Trophoblast cell (in vitro differentiated cells and primary cell): ENCODE results near the gene RECQL5.
A peak's percentile ranks its signal among the peaks of the same experiment; 100 is the strongest.

ENCODE experiments used
- DNase-seq, 2 donors: peaks; one replicate each; pipeline ENCODE4 v3.0.0-alpha.2; 2016
- H2AFZ ChIP-seq: 2 replicates; pipeline ENCODE4 v1.6.1; 2013; ENCODE audit warnings: low read length, moderate library complexity, mild to moderate bottlenecking; ENCODE audit not compliant: insufficient read depth, poor library complexity
- H2AK5ac ChIP-seq: 2 replicates; pipeline ENCODE4 v1.6.1; 2013; ENCODE audit warnings: mild to moderate bottlenecking, low read length
- H2BK120ac ChIP-seq: 2 replicates; pipeline ENCODE4 v1.6.1; 2013; ENCODE audit warnings: low read length, mild to moderate bottlenecking, moderate library complexity; ENCODE audit not compliant: insufficient read depth, poor library complexity
- H2BK12ac ChIP-seq: 2 replicates; pipeline ENCODE4 v1.6.1; 2013; ENCODE audit warnings: mild to moderate bottlenecking, low read length, moderate library complexity
- H2BK5ac ChIP-seq: 2 replicates; pipeline ENCODE4 v1.6.1; 2013; ENCODE audit warnings: low read length, low read depth, moderate library complexity, mild to moderate bottlenecking; ENCODE audit not compliant: poor library complexity
- H3K14ac ChIP-seq: 2 replicates; pipeline ENCODE4 v1.6.1; 2013; ENCODE audit warnings: mild to moderate bottlenecking, low read length
- H3K18ac ChIP-seq: 2 replicates; pipeline ENCODE4 v1.6.1; 2013; ENCODE audit warnings: mild to moderate bottlenecking, low read length
- H3K23ac ChIP-seq: 2 replicates; pipeline ENCODE4 v1.6.1; 2013; ENCODE audit warnings: low read length
- H3K27ac ChIP-seq: 2 replicates; pipeline ENCODE4 v1.5.1; 2013; ENCODE audit warnings: low read depth, mild to moderate bottlenecking, inconsistent platforms, low read length, moderate library complexity
- H3K27me3 ChIP-seq: 2 replicates; pipeline ENCODE4 v1.6.1; 2013; ENCODE audit warnings: inconsistent platforms, mild to moderate bottlenecking, low read length, moderate library complexity; ENCODE audit not compliant: insufficient read depth
- H3K36me3 ChIP-seq, 2 experiments: 1 replicate in 1 of 2; 2 replicates in 1 of 2; pipeline ENCODE4 v1.6.1; 2013; ENCODE audit warnings: low read length in 2 of 2, mild to moderate bottlenecking in 2 of 2, moderate library complexity in 1 of 2; ENCODE audit not compliant: insufficient read depth in 2 of 2, control insufficient read depth in 1 of 2
- H3K4ac ChIP-seq: 2 replicates; pipeline ENCODE4 v1.6.1; 2013; ENCODE audit warnings: low read depth, mild to moderate bottlenecking, low read length, moderate library complexity
- H3K4me1 ChIP-seq, 2 experiments: 1 replicate in 1 of 2; 2 replicates in 1 of 2; pipeline ENCODE4 v1.6.1; 2013; ENCODE audit warnings: low read length in 2 of 2, mild to moderate bottlenecking in 2 of 2, moderate library complexity in 1 of 2; ENCODE audit not compliant: insufficient read depth in 2 of 2, control insufficient read depth in 1 of 2
- H3K4me2 ChIP-seq: 2 replicates; pipeline ENCODE4 v1.6.1; 2013; ENCODE audit warnings: inconsistent platforms, mild to moderate bottlenecking, low read length, moderate library complexity
- H3K4me3 ChIP-seq: 2 replicates; pipeline ENCODE4 v1.5.1; 2013; ENCODE audit warnings: mild to moderate bottlenecking, low read depth, low read length, inconsistent platforms
- H3K79me1 ChIP-seq: one replicate; pipeline ENCODE4 v1.6.1; 2013; ENCODE audit warnings: low read length
- H3K79me2 ChIP-seq: 2 replicates; pipeline ENCODE4 v1.6.1; 2013; ENCODE audit warnings: low read length, mild to moderate bottlenecking; ENCODE audit not compliant: control insufficient read depth, insufficient read depth, poor library complexity
- H3K9ac ChIP-seq: 2 replicates; pipeline ENCODE4 v1.6.1; 2013; ENCODE audit warnings: mild to moderate bottlenecking, low read length
- H3K9me3 ChIP-seq: 2 replicates; pipeline ENCODE4 v1.6.1; 2013; ENCODE audit warnings: low read depth, mild to moderate bottlenecking, control low read depth, inconsistent platforms, low read length; ENCODE audit not compliant: insufficient read depth
- H4K12ac ChIP-seq: 2 replicates; pipeline ENCODE4 v1.6.1; 2013; ENCODE audit warnings: low read depth, mild to moderate bottlenecking, low read length, moderate library complexity
- H4K8ac ChIP-seq: 2 replicates; pipeline ENCODE4 v1.6.1; 2013; ENCODE audit warnings: low read depth, mild to moderate bottlenecking, low read length, moderate library complexity
- H4K91ac ChIP-seq: one replicate; pipeline ENCODE4 v1.6.1; 2013; ENCODE audit warnings: low read depth, mild to moderate bottlenecking, low read length, moderate library complexity
- WGBS: extraction: QIAGEN DNeasy Blood & Tissue Kit; methylation state at CpG from one replicate; pipeline ENCODE4 v1.1.7; 2013; ENCODE audit warnings: missing lambda C conversion rate; ENCODE audit not compliant: insufficient read length, insufficient coverage; ENCODE audit errors: extremely low coverage; 5-methylcytosine and 5-hydroxymethylcytosine counted together

The RECQL5 gene

DNA sequence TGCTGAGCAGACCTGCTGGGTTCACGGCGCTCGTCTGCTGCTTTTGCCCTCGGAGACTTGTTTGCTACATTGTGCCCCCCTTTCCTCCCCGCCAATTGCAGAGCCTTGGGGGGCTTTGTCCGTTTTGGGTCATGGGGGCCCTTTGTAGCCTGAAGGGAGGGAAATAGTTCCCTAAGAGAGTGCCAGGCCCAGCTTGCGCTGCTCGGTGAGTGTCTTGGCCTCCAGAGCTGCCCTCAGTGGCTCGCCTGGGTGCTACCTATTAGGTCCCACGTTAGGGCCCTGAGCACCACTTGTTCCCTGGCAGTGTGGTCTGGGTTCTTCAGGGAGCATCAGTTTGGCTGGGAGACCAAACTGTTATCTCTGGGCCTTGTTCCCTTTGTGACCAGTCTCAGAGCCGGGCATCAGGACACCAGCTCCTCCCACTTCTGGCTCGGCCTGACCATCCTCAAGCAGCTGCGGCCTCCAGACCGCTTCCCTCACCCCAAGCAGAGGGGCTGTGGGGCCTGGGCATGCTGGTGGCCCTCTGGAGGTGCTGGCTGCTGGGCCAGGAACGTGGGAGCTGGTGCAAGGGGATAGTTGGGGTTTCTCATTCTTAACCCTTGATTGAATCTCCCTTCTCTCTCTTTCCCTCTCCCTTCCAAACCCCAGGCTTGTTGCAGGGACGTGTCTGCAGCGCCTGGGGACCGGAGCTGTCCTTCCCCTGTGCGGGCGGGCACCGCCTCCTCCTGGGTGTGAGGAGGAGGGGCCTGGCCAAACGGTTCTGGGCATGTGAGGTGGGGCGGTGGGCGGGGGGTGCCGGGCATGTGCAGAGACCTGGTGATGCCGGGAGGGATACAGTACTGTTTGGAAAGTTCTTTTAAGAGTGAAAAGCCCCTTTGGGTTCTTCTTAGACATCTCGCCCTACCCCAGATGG lies 38.3 kb upstream of the RECQL5 start:
- no peak overlapping the region for H2AK5ac ChIP-seq
- H3K9me3 ChIP-seq, result no peaks in the 10 kb centered on the region
- peaks cover 10 to 11% of the 10 kb centered on the region in 2 experiments for H3K4me1 ChIP-seq
- no peak overlapping the region for H4K91ac ChIP-seq
- no peak overlapping the region for H4K12ac ChIP-seq
- no peaks in the 10 kb centered on the region for H3K79me2 ChIP-seq
- WGBS, result no CpG with 5 or more reads among the region's 27 CpGs
- H3K14ac ChIP-seq, result no peak overlapping the region
- H3K27ac ChIP-seq, result no peak overlapping the region
- DNase-seq, result no peak
- no peak overlapping the region for H3K4me3 ChIP-seq
- H3K4ac ChIP-seq, result no peak overlapping the region
- H4K8ac ChIP-seq, result no peak overlapping the region
- H3K23ac ChIP-seq, result no peak overlapping the region
- no peak overlapping the region for H3K4me2 ChIP-seq
- H3K9ac ChIP-seq, result no peak overlapping the region
- no peak overlapping the region for H3K18ac ChIP-seq
- no peak overlapping the region for H2BK120ac ChIP-seq
- H2AFZ ChIP-seq, result no peak overlapping the region
- no peak overlapping the region for H2BK5ac ChIP-seq
- H3K79me1 ChIP-seq, result peaks cover 9% of the 10 kb centered on the region
- peaks cover 77 to 84% of the 10 kb centered on the region in 2 experiments for H3K36me3 ChIP-seq
- H2BK12ac ChIP-seq, result no peak overlapping the region
- H3K27me3 ChIP-seq, result no peaks in the 10 kb centered on the region

DNA sequence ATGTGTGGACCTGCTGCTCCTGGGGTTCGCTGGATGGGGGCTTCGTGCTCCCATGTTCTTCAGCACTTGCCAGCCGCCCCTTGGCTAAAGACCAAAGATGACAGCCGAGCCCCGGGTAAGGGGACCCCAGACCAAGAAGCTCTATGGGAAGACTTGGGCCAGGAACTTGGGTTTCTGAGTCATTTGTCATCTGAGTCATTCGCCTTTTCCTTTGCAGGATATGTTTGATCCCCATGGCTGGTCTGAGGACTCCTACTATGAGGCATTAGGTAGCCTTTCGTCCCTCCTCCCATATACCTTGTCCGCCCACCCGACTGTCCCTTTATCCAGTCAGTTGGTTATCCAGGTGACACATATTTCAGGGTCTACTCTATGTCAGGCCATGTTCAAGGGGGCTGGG lies 36.6 kb upstream of the RECQL5 start:
- H2BK120ac ChIP-seq, result no peak overlapping the region
- H3K23ac ChIP-seq, result no peak overlapping the region
- no peak overlapping the region for H4K91ac ChIP-seq
- H2AFZ ChIP-seq, result no peak overlapping the region
- no peaks in the 10 kb centered on the region for H3K79me2 ChIP-seq
- H3K9ac ChIP-seq, result no peak overlapping the region
- no peak overlapping the region for H3K4ac ChIP-seq
- H3K4me1 ChIP-seq, result peaks cover 14 to 17% of the 10 kb centered on the region in 2 experiments
- DNase-seq, result no peak
- no peak overlapping the region for H3K4me3 ChIP-seq
- H4K8ac ChIP-seq, result no peak overlapping the region
- H4K12ac ChIP-seq, result no peak overlapping the region
- no peak overlapping the region for H2BK12ac ChIP-seq
- no peaks in the 10 kb centered on the region for H3K27me3 ChIP-seq
- H2AK5ac ChIP-seq, result no peak overlapping the region
- no CpG with 5 or more reads among the region's 9 CpGs for WGBS
- H3K36me3 ChIP-seq, result peaks cover 80 to 89% of the 10 kb centered on the region in 2 experiments
- H3K79me1 ChIP-seq, result peaks cover 12% of the 10 kb centered on the region
- H3K14ac ChIP-seq, result no peak overlapping the region
- no peaks in the 10 kb centered on the region for H3K9me3 ChIP-seq
- no peak overlapping the region for H3K18ac ChIP-seq
- no peak overlapping the region for H3K4me2 ChIP-seq
- no peak overlapping the region for H3K27ac ChIP-seq
- H2BK5ac ChIP-seq, result no peak overlapping the region

DNA sequence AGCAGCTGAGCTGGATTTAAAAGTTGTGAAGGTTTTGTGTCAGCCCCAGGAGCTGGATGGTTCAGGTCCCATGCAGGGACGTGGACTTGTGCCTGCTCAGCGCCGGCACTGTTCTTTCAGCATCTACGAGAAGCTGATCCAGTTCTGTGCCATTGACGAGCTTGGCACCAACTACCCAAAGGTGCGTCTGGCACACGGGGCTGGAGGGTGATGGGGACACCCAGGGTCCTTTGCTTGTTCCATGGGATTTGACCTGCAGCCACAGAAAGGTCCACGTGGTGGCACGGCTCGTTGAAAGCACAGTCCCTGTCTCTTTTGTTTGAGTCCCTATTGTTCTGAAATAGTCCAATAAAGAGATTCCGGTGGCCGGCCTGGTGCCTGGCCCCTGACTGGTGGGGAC lies 36.2 kb upstream of the RECQL5 start:
- no peak overlapping the region for H3K4ac ChIP-seq
- H3K14ac ChIP-seq, result no peak overlapping the region
- no peak overlapping the region for H3K18ac ChIP-seq
- H3K9me3 ChIP-seq, result no peaks in the 10 kb centered on the region
- no peak overlapping the region for H2BK5ac ChIP-seq
- H2BK120ac ChIP-seq, result no peak overlapping the region
- no peaks in the 10 kb centered on the region for H3K27me3 ChIP-seq
- no peaks in the 10 kb centered on the region for H3K79me2 ChIP-seq
- H3K4me3 ChIP-seq, result no peak overlapping the region
- peaks cover 12% of the 10 kb centered on the region for H3K79me1 ChIP-seq
- H2AFZ ChIP-seq, result no peak overlapping the region
- no peak overlapping the region for H3K9ac ChIP-seq
- no peak for DNase-seq
- no peak overlapping the region for H3K4me2 ChIP-seq
- no peak overlapping the region for H2BK12ac ChIP-seq
- no peak overlapping the region for H2AK5ac ChIP-seq
- H4K91ac ChIP-seq, result no peak overlapping the region
- no CpG with 5 or more reads among the region's 12 CpGs for WGBS
- no peak overlapping the region for H4K12ac ChIP-seq
- H3K27ac ChIP-seq, result no peak overlapping the region
- peaks cover 14 to 17% of the 10 kb centered on the region in 2 experiments for H3K4me1 ChIP-seq
- no peak overlapping the region for H3K23ac ChIP-seq
- H4K8ac ChIP-seq, result no peak overlapping the region
- H3K36me3 ChIP-seq, result peaks cover 77 to 86% of the 10 kb centered on the region in 2 experiments

DNA sequence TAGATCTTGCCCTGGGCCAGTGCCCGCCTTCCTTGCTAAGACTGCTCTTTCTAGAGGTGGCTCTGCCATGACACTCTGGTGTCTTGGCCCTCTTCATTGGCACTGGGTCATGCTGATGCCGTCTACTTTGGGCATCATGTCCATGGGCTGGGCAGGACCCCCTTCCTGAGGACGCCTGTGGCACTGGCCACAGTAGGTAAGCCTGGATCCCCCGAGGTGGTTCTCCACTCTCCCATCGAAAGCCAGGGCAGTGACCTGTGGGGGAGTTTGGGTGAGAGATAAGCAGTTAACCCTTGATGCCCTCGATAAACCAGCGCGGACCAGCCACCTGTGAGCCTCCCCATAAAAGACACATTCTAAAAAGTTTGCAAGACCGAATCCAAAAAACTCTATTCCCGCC lies 34.3 kb upstream of the RECQL5 start:
- no peaks in the 10 kb centered on the region for H3K79me2 ChIP-seq
- H3K14ac ChIP-seq, result peak overlapping the region; percentile 25
- H2BK12ac ChIP-seq, result peak overlapping the region; percentile 11
- H4K12ac ChIP-seq, result no peak overlapping the region
- peak overlapping the region; percentile 20 for H3K4ac ChIP-seq
- no peak overlapping the region for H3K23ac ChIP-seq
- H4K91ac ChIP-seq, result peak overlapping the region; percentile 72
- DNase-seq, result no peak
- peaks cover 66 to 73% of the 10 kb centered on the region in 2 experiments for H3K36me3 ChIP-seq
- no peaks in the 10 kb centered on the region for H3K9me3 ChIP-seq
- H2AK5ac ChIP-seq, result no peak overlapping the region
- H2BK120ac ChIP-seq, result peak overlapping the region; percentile 74
- no peak overlapping the region for H2AFZ ChIP-seq
- H3K79me1 ChIP-seq, result peaks cover 16% of the 10 kb centered on the region
- no peak overlapping the region for H3K4me3 ChIP-seq
- H3K27ac ChIP-seq, result peak overlapping the region; percentile 88
- peaks cover 24 to 27% of the 10 kb centered on the region in 2 experiments for H3K4me1 ChIP-seq
- no peaks in the 10 kb centered on the region for H3K27me3 ChIP-seq
- no peak overlapping the region for H3K9ac ChIP-seq
- peak overlapping the region; percentile 55 for H4K8ac ChIP-seq
- H3K18ac ChIP-seq, result peak overlapping the region; percentile 15
- no CpG with 5 or more reads among the region's 10 CpGs for WGBS
- H2BK5ac ChIP-seq, result peak overlapping the region; percentile 67
- no peak overlapping the region for H3K4me2 ChIP-seq
